Thyroid gland (tissue), 4 donors: ENCODE data around the gene ZNF563.

ENCODE experiments used
- POLR2A ChIP-seq, 2 donors: fragments of 450-650 bp; IDR thresholded peaks; one replicate each; pipeline ENCODE4 v1.6.1; 2017; ENCODE audit warnings: antibody characterized with exemption in 2 of 2, mild to moderate bottlenecking in 2 of 2, moderate library complexity in 1 of 2
- TF ChIP-seq, protein P1 (sequence below), 6 experiments: fragments of 200-600 bp in 3 of 6; fragments of 450-650 bp in 3 of 6; sonication (generic) in 3 of 6; IDR thresholded peaks; one replicate each; pipeline ENCODE4 v1.5.1; 2016 to 2019; ENCODE audit warnings: antibody characterized with exemption in 6 of 6, mild to moderate bottlenecking in 2 of 6, inconsistent platforms in 1 of 6, moderate library complexity in 1 of 6

DNA sequence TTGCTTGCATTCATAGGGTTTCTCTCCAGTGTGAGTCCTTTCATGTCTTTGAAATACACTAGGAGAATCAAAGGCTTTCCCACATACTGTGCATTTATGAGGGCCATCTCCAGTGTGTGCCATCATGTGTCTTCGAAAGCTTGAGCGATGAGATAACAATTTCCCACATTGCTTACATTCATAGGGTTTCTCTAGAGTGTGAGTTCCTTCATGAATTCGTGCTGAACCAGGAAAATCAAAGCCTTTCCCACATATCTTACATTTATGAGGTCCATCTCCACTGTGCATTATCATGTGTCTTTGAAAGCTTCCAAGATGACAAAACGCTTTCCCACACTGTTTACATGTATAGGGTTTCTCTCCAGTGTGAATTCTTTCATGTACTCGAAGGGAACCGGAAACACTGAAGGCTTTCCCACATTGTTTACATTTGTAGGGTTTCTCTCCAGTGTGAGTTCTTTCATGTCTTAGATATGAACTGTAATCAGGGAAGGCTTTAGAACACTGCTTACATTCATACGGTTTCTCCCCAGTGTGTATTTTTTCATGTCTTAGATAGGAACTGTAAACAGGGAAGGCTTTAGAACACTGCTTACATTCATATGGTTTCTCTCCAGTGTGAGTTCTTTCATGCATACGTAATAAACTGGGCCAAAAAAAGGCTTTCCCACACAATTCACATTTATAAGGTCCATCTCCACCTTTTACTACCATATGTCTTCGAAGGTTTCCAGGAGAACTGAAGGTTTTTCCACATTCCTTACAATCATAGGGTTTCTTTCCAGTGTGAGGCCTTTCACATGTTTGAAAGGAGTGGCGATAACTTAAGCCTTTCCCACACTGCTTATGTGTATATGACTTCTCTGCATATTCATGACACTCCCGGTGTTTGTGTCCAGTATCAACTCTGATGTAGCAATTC lies 60.2 kb downstream of the ZNF563 start:
- TF ChIP-seq, protein P1, sequence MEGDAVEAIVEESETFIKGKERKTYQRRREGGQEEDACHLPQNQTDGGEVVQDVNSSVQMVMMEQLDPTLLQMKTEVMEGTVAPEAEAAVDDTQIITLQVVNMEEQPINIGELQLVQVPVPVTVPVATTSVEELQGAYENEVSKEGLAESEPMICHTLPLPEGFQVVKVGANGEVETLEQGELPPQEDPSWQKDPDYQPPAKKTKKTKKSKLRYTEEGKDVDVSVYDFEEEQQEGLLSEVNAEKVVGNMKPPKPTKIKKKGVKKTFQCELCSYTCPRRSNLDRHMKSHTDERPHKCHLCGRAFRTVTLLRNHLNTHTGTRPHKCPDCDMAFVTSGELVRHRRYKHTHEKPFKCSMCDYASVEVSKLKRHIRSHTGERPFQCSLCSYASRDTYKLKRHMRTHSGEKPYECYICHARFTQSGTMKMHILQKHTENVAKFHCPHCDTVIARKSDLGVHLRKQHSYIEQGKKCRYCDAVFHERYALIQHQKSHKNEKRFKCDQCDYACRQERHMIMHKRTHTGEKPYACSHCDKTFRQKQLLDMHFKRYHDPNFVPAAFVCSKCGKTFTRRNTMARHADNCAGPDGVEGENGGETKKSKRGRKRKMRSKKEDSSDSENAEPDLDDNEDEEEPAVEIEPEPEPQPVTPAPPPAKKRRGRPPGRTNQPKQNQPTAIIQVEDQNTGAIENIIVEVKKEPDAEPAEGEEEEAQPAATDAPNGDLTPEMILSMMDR (IDR thresholded peaks at IDR 0.05), result no peak
- no peak for TF ChIP-seq POLR2A (IDR thresholded peaks at IDR 0.05)
